Forelimb muscle (tissue), 1 donor: Measurements from ENCODE around the gene CASKIN1. TPM values are rescaled to one million over a fixed set of nuclear protein-coding genes. Genes with fewer than 3 reads are reported as not detected.
"Not testable (repeated sequence)": the region's sequence is repeated elsewhere in the genome, so short reads cannot be mapped to it uniquely, and the experiment has no call there.

Experiments used
- DNase-seq: peaks from one replicate; pipeline ENCODE4 v3.0.0-alpha.2; 2013; ENCODE audit warnings: low read depth
- polyA plus RNA-seq: library from polyadenylated mRNA; unstranded; fragments of 120-200 nt; gene quantifications from one replicate; pipeline ENCODE4 v1.2.1, GENCODE V29; 2013; ENCODE audit not compliant: insufficient read length

Gene CASKIN1, protein sequence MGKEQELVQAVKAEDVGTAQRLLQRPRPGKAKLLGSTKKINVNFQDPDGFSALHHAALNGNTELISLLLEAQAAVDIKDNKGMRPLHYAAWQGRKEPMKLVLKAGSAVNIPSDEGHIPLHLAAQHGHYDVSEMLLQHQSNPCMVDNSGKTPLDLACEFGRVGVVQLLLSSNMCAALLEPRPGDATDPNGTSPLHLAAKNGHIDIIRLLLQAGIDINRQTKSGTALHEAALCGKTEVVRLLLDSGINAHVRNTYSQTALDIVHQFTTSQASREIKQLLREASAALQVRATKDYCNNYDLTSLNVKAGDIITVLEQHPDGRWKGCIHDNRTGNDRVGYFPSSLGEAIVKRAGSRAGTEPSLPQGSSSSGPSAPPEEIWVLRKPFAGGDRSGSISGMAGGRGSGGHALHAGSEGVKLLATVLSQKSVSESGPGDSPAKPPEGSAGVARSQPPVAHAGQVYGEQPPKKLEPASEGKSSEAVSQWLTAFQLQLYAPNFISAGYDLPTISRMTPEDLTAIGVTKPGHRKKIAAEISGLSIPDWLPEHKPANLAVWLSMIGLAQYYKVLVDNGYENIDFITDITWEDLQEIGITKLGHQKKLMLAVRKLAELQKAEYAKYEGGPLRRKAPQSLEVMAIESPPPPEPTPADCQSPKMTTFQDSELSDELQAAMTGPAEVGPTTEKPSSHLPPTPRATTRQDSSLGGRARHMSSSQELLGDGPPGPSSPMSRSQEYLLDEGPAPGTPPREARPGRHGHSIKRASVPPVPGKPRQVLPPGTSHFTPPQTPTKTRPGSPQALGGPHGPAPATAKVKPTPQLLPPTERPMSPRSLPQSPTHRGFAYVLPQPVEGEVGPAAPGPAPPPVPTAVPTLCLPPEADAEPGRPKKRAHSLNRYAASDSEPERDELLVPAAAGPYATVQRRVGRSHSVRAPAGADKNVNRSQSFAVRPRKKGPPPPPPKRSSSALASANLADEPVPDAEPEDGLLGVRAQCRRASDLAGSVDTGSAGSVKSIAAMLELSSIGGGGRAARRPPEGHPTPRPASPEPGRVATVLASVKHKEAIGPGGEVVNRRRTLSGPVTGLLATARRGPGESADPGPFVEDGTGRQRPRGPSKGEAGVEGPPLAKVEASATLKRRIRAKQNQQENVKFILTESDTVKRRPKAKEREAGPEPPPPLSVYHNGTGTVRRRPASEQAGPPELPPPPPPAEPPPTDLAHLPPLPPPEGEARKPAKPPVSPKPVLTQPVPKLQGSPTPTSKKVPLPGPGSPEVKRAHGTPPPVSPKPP (N-terminal part only)
- polyA plus RNA-seq, result 2.3 TPM

DNA sequence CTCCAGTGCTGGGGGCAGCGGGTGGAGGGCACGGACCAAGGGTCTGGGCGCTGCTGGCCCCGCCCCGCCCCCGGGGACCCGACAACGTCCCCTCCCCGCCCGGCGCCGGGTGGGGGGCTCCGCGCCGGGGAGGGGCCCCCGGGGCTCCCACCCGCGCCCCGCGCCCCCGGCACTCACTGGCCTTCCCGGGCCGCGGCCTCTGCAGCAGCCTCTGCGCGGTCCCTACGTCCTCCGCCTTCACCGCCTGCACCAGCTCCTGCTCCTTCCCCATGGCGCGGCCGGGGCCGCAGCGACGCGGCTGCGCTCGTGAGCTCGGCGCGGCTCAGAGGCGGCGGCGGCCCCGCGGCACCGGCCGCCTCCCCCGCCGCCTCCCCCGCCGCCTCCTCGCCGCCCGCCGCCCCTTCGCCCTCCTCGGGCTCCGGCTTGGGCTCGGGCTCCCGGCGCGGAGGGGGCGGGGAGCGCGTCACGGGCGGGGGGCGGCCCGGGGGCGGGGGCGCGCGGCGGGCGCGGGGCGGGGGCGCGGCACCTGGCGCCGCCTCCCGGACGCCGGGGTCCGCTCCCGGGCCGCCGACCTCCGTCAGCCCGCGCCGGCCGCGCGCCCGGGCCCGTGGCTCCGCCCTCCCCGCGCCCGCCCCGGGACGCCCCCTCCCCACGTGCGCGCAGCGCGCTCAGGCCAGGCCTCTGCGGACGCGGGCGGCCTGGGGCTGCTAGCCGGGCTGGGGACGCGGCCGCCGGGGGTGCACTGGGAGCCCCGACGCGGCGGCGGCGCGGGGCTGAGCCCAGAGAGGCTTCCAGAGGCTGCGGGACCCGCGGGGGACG, at the start of gene CASKIN1:
Gene CASKIN1 (minus strand): TSS at position 444 of the 819 bp plus-strand sequence. CDS start 173 bp downstream, at position 271.
- no peak for DNase-seq

DNA sequence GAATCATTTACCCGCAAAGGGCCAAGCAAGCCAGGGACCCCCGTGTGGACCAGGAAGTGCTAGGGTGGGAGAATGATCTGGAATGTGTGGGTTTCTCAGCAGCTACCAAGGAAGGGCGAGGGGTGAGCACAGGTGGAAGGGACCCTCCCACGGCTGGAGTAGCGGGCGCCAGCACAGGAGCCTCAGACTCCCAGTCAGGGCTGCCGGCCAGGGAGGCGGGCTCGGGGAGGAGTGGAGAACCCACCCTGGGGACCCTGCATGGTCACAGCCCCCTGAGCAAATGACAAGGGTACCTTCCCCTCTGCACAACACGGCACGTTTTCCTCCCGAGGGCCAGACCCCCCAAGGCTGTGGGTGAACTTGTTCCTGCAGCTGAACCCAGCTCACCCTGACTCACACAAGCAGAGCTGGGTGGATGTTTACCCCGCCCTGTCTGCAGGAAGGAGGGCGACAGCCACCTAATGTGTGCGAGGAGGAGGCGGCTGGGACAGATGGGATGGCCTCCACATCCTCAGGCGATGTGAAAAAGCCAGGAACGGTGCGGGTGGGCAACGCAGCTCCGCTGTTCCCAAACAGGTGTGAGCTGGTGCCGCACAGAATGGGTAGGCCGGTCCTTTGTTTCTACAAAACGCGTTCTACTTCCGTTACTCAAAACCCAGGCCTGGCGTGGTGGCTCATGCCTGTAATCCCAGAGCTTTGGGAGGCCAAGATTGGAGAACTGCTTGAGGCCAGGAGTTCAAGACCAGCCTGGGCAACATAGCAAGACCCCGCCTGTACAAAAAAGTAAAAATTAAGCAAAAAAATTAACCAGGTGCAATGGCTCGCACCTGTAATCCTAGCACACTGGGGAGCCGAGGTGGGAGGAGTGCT, 48.8 kb upstream of the CASKIN1 start:
- no peak for DNase-seq

DNA sequence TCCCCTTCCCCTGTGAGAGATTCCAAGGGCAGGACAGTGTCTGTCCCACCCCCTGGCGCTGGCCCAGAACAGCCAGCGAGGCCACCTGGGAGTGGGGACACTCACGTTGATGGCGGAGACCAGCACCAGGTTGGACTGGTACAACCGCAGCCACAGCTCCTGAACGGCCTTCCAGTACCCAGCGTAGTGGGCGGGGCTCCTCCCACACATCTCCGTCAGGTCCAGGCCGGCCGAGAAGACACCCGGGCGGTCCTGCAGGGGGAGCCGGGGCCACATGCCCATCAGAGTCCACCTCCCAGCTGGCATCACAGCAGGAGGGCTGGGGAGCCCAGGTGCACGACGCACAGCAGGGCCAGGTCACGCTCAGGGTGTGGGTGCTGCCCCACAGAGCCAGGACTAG, 47.9 kb upstream of the CASKIN1 start:
- no peak for DNase-seq

DNA sequence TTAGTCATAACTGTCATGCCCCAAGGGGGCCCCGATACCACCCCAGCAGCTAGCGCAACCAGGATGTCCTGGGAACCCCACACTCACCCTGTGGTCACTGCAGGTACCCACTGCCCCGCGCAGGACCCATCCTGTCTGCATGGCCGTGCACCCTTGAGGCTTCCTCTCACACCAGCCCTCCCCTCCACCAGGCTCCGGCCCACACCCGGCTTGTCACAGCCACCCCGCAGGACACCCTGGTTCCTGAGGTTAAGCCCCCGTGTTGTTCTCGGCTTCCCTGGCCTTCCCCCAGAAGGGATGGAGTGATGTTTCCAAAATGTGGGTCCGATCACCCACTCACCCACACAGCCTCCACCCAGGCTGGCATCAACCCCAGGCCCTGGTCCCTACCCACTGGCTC, 47.4 kb upstream of the CASKIN1 start:
- no peak for DNase-seq

DNA sequence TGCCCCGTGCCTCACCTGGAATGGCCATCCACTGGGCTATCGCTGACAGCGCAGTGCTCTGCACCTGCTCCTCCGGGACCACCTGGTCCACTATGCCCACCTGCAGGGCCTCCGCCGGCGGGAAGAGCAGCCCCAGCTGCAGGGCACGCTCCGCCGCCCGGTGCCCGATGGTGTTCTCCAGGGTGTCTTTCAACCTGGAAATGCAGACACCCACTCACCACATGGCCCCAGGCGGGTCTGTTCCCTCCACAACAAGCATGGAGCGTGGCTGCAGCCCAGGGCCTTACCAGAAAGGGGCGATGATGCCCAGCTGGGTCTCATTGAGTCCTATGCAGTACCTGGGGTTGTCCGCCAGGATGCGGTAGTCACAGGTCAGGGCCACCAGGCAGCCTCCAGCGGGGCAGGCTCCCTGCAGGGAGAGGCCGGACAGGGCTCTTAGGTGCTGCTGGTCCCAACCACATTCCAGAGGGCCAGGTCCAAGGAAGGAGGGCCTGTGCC, 46.7 kb upstream of the CASKIN1 start:
- DNase-seq, result no peak

DNA sequence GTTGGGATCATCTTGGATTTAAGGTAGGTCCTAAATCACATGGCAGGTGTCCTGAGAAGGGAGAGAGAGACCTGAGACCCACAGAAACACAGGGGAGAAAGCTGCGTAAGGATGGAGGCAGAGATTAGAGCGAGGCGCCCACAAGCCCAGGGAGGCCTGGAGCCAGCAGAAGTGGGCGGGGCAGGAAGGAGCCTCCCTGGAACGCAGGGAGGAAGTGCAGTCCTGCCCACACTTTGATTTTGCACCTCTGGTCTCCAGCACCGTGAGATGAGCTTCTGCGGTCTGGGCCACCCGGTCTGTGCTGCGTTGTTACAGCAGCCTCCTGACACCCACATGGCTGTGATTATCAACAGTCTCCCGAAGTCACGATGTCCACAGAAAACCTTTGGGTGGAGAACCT, 46.2 kb upstream of the CASKIN1 start:
- DNase-seq, result no peak

DNA sequence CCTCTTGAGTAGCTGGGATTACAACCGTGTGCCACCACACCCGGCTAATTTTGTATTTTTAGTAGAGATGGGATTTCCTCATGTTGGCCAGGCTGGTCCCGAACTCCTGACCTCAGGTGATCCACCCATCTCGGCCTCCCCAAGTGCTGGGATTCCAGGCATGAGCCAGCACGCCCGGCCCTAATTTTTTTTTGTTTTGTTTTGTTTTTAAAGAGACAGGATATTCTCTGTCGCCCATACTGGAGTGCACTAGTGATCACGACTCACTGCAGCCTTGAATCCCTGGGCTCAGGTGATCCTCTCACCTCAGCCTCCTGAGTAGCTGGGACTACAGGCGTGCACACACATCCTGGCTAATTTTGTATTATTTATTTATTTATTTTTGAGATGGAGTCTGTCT, 43.9 kb upstream of the CASKIN1 start:
- not testable (repeated sequence) for DNase-seq

DNA sequence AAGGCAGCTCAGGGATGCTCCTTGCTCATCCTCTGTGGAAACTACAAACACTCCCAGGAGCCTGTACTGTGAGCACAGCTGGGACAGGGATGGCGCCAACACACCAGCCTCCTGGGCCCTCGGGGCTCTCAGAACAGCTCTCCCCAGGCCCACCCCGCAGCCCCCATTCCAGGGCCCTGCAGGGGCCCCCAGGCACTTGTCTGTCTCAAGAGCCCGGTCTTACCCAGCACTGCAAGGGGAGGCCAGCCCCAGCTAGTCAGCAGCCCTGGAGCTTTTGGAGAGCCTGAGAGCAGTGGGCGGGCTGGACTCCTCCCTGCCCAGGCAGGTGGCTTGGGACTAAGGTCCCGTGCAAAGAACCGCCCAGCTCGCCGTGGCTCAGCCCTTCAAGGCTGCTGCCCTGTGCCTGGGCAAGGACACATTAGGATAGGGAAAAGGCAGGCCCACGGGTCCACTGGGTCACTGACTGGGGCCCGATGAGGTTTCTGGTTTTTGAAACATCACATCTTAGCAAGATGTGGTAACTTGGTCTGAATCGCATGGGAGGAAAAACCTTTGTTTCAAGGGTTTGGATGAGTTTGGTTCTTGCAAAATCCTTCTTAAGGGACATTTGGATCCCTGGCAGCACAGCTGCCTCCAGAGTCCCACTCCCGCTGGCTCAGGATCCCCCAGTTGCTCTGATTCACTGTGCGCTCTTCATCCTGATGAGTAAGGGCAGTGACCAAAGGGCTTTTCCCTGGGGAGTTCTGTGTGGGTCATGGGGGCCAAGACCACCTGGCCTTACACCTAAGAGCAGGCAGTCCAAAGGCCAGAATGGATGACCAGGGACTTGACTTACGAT, 42.7 kb upstream of the CASKIN1 start:
- DNase-seq, result no peak

DNA sequence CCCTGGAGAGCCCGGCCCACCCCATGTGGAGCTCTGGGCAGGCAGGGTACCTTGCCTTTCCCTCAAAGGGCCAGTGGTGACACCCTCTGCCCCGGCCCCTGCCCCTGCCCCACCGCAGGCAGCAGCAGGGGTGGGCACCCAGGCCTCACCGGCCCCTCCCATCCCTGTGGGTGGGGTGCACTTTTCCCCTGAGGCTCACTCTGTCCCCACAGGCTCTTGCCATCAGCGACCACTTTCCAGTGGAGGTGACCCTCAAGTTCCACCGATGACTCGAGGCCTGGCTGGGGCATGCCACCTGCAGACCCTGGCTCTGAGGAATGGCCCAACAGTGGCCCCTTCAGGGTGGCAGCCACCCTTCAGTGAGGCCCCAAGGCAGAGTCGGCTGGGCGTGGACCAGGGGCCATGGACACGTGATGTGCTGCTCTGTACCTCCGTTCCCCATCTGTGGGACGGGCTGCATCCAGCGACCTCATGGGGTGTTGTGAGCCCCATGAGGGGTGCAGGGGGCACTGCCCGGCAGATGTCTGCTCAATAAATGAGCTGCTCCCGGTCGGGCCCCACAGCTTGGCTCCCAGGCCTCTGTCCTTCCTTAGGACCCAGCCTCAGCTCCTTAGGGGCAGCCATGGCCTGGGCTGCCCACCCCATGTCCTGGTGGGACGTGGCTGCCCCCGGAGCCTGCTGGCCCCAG, 41.9 kb upstream of the CASKIN1 start:
- no peak for DNase-seq

DNA sequence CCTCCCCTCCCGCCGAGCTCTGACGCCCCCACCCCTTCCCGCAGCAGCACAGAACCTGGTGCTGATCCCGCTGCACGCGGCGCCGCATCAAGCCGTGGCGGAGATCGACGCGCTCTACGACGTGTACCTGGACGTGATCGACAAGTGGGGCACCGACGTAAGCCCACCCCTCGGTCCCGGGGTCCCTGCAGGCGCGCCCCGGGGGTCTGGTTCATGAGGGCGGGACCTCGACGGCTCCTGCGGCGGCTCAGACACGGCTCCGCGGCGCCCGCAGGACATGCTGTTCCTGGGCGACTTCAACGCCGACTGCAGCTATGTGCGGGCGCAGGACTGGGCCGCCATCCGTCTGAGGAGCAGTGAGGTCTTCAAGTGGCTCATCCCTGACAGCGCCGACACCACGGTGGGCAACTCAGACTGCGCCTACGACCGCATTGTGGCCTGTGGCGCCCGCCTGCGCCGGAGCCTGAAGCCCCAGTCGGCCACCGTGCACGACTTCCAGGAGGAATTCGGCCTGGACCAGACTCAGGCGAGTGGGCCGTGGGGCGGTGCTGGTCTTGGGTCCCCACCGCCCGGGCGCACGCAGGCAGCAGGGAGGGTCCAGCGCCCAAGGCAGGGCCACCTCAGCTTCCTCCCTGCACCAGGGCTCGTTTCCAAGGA, 41.2 kb upstream of the CASKIN1 start:
- DNase-seq, result no peak

DNA sequence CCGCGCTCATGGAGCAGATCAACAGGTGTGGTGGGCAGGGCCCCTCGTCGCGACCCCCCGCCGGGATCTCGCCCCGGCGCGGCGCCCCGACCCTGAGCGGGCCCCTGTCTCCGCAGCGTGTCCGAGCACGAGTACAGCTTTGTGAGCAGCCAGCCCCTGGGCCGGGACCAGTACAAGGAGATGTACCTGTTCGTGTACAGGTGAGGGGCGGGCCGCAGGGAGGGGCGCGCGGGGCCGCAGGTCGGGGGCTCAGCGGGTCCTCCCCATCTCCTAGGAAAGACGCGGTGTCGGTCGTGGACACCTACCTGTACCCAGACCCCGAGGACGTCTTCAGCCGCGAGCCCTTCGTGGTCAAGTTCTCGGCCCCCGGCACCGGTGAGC, 40.7 kb upstream of the CASKIN1 start:
- no peak for DNase-seq

DNA sequence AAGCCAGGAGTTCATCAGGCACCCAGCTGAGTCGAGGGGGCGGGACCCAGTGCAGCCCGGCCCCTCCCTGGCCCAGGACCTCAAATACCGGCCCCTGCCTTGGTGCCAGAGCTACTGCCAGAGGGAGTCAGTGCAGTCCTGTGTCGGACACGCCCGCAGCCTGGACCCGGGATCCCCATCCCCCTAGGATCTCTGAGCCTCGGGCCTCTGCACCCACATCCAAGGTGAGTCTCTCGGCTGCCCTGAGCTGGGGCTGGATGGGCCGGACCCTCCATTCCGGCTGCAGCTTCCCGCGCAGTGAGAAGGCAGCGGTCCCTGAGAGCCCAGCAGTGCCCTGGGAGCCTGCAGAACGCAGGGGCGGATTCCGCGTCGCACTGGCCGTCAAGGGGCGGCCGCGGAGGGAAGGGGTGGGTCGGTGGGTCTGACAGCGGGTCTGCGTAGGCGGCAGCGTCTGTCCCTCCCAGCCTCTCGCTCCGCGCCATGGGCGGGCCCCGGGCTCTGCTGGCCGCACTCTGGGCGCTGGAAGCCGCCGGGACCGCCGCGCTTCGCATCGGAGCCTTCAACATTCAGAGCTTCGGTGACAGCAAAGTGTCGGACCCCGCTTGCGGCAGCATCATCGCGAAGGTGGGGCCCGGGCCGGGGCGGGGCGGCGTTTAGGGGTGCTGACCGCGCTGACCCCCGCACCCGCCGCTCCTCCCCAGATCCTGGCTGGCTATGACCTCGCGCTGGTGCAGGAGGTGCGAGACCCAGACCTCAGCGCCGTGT, 40.1 kb upstream of the CASKIN1 start, which contains the start of gene DNASE1L2:
Gene DNASE1L2 (plus strand): TSS at position 108 of the 765 bp plus-strand sequence. CDS start 373 bp downstream, at position 481.
- no peak for DNase-seq

DNA sequence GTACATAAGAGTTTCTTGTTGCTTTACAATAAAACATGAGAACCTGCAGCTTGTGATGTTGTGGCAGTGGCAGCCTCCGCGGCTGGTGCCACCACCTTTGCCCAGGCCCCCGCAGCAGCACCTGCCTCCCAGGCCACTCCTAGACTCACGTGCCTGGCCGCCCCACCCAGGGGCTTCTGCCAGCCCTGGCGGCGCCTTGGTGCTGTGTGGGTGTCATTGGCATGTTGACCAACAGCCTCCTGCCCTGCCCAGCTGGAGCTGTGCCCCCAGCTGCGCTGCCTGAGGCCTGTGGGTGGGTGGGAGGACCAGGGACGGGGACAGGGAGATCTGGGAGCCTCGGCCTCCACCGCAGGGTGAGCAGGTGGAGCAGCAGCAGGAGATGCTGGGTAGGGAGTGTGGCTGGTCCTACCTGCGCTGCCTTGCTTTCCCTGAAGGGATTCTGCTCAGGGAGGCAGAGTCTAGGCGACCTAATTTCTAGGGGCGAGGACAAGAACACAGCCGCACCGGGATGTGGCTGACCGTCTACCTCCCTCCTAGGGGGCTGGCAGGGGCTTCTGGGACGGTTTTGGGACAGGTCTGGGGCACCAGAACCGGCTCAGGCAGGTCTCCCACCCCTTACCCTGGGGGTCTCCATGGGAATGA, 39.4 kb upstream of the CASKIN1 start:
- DNase-seq, result no peak

DNA sequence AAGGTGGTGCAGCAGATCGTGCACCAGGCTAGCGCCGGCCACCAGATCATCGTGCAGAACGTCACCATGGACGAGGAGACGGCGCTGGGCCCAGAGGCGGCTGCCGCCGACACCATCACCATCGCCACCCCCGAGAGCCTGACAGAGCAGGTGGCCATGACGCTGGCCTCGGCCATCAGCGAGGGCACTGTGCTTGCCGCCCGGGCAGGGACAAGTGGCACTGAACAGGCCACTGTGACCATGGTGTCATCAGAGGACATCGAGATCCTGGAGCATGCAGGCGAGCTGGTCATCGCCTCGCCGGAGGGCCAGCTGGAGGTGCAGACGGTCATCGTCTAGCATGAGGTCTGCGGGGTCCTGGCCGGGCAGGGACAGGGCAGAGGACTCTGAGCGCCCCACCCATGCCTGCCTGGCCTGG, 38.8 kb upstream of the CASKIN1 start:
- DNase-seq, result no peak

DNA sequence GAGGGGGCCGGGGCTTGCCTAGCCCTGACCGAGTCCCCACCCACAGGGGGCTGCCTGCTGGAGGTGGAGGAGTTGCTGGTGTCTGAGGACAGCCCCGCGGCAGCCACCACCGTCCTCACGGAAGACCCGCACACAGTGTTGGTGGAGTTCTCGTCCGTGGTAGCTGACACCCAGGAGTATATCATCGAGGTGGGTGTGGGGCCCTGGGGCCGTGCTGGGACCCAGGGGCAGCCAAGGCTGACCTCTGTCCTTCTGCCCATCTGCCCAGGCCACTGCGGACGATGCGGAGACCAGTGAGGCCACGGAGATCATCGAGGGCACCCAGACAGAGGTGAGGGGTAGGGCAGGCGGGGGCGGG, 38.4 kb upstream of the CASKIN1 start:
- DNase-seq, result no peak
